GM12878 (cell line): ENCODE measurements around the gene SLC1A2. TPM values are rescaled to one million over a fixed set of nuclear protein-coding genes. Genes with fewer than 3 reads are reported as not detected.

Experiments
- ATAC-seq: fragments of 200-7000 bp; cut with Tn5 transposase; 3 replicates; pipeline ENCODE4 v1.9.1; 2020; ENCODE audit warnings: mild to moderate bottlenecking, moderate library complexity
- BruUV-seq: library from RNA; stranded (reverse); fragments of 400-500 nt; replicated peaks from 2 replicates; lab custom pipeline; 2021; lab: Mats Ljungman, UMichigan
- CTCF ChIA-PET: fragments of 300-600 bp; sonication (Branson Sonifier 250); formaldehyde crosslinking; extraction: SDS; loops from one replicate; lab custom pipeline; 2021; ENCODE audit warnings: inconsistent platforms; lab: Yijun Ruan, JAX
- POLR2A ChIA-PET: fragments of 350-600 bp; formaldehyde crosslinking; extraction: SDS; loops from one replicate; lab custom pipeline; 2021; ENCODE audit warnings: inconsistent platforms; lab: Charles Lee
- RAD21 ChIA-PET: fragments of 300-600 bp; sonication (Branson Sonifier 250); formaldehyde crosslinking; loops from one replicate; lab custom pipeline; 2023; ENCODE audit warnings: antibody characterized with exemption; ENCODE audit not compliant: unreplicated experiment; lab: Charles Lee
- SMC1A ChIA-PET: fragments of 300-600 bp; sonication (Branson Sonifier 250); formaldehyde crosslinking; loops from one replicate; lab custom pipeline; 2023; ENCODE audit not compliant: unreplicated experiment, uncharacterized antibody; lab: Charles Lee
- DNase-seq: peaks from one replicate; pipeline ENCODE4 v3.0.0-alpha.2; 2011; ENCODE audit warnings: low read depth, low spot score
- FAIRE-seq: peaks from 3 replicates; lab custom pipeline; 2011; peaks lifted over from hg19 to GRCh38; lab: Jason Lieb, UNC
- H2AFZ ChIP-seq: 2 replicates; pipeline ENCODE4 v1.6.0; 2011; ENCODE audit warnings: low read depth, low read length, control low read depth; ENCODE audit not compliant: control insufficient read depth
- H3K27ac ChIP-seq: 2 replicates; pipeline ENCODE4 v1.5.1; 2011; ENCODE audit warnings: control low read depth; ENCODE audit not compliant: control insufficient read depth, insufficient read depth
- H3K27me3 ChIP-seq, 2 experiments: replicated peaks in 1 of 2; 2 replicates each; pipeline versions ENCODE4 v1.6.0 to v1.6.1; 2011; ENCODE audit warnings: low read length in 1 of 2; ENCODE audit not compliant: control insufficient read depth in 2 of 2, insufficient read depth in 2 of 2
- H3K36me3 ChIP-seq, 2 experiments: 2 replicates each; pipeline ENCODE4 v1.5.1; 2011; ENCODE audit warnings: low read length in 1 of 2; ENCODE audit not compliant: control insufficient read depth in 2 of 2, insufficient read depth in 2 of 2
- H3K4me1 ChIP-seq: 2 replicates; pipeline ENCODE4 v1.6.1; 2011; ENCODE audit warnings: mild to moderate bottlenecking, low read length, moderate library complexity, mixed read lengths; ENCODE audit not compliant: control insufficient read depth, insufficient read depth
- H3K4me2 ChIP-seq: 2 replicates; pipeline ENCODE4 v1.6.0; 2011; ENCODE audit warnings: control low read depth; ENCODE audit not compliant: control insufficient read depth, insufficient read depth
- H3K4me3 ChIP-seq: fragments of 200-600 bp; sonication (generic); 2 replicates; pipeline ENCODE4 v1.5.1; 2016
- H3K79me2 ChIP-seq: 2 replicates; pipeline ENCODE4 v1.6.0; 2011; ENCODE audit warnings: low read length; ENCODE audit not compliant: control insufficient read depth, insufficient read depth
- H3K9ac ChIP-seq: 2 replicates; pipeline ENCODE4 v1.8.0; 2011; ENCODE audit warnings: low read length, control low read depth, mixed read lengths; ENCODE audit not compliant: control insufficient read depth, insufficient read depth
- H3K9me3 ChIP-seq: replicated peaks from 3 replicates; pipeline ENCODE4 v1.5.1; 2011; ENCODE audit warnings: mild to moderate bottlenecking, low read length; ENCODE audit not compliant: control insufficient read depth, insufficient read depth
- H4K20me1 ChIP-seq: 2 replicates; pipeline ENCODE4 v1.6.0; 2011; ENCODE audit not compliant: control insufficient read depth, insufficient read depth
- ASH2L ChIP-seq: fragments of 300-600, 200-600 bp; sonication (generic); IDR thresholded peaks from 2 replicates; pipeline ENCODE4 v1.6.1; 2017; ENCODE audit warnings: low read depth, mild to moderate bottlenecking, borderline replicate concordance
- BHLHE40 ChIP-seq, 2 experiments: fragments of 450-650 bp in 1 of 2; IDR thresholded peaks; 2 replicates each; pipeline ENCODE4 v1.6.1; 2011 to 2017; ENCODE audit warnings: low read depth in 2 of 2, borderline replicate concordance in 1 of 2, improper control_type of control experiment in 1 of 2, low read length in 1 of 2, mild to moderate bottlenecking in 1 of 2
- DPF2 ChIP-seq: fragments of 450-650 bp; IDR thresholded peaks from 2 replicates; pipeline ENCODE4 v1.6.1; 2017; ENCODE audit warnings: mild to moderate bottlenecking
- POLR2A ChIP-seq: IDR thresholded peaks from 2 replicates; pipeline ENCODE4 v1.6.1; 2011; ENCODE audit warnings: low read depth, mild to moderate bottlenecking, low read length
- RFX5 ChIP-seq: IDR thresholded peaks from 2 replicates; pipeline ENCODE4 v1.6.1; 2011; ENCODE audit warnings: low read depth, low read length, improper control_type of control experiment
- RUNX3 ChIP-seq: IDR thresholded peaks from 2 replicates; pipeline ENCODE4 v1.6.1; 2012; ENCODE audit warnings: low read length, inconsistent platforms
- SMAD5 ChIP-seq: IDR thresholded peaks from 2 replicates; pipeline ENCODE4 v1.6.1; 2016; ENCODE audit warnings: antibody characterized with exemption, low read depth
- TAF1 ChIP-seq: IDR thresholded peaks from 2 replicates; pipeline ENCODE4 v1.6.1; 2011; ENCODE audit warnings: mild to moderate bottlenecking, low read depth, low read length, borderline replicate concordance
- TARDBP ChIP-seq: IDR thresholded peaks from 2 replicates; pipeline ENCODE4 v1.6.1; 2016; ENCODE audit warnings: borderline replicate concordance
- ZBTB33 ChIP-seq: fragments of 450-650 bp; IDR thresholded peaks from 2 replicates; pipeline ENCODE4 v1.6.1; 2017; ENCODE audit warnings: mild to moderate bottlenecking
- ZNF24 ChIP-seq: fragments of 450-650 bp; IDR thresholded peaks from 2 replicates; pipeline ENCODE4 v1.6.1; 2017; ENCODE audit warnings: antibody characterized with exemption, mild to moderate bottlenecking
- ZNF384 ChIP-seq: IDR thresholded peaks from 2 replicates; pipeline ENCODE4 v1.6.1; 2012; ENCODE audit warnings: low read depth, mild to moderate bottlenecking, low read length, improper control_type of control experiment, borderline replicate concordance
- WGBS: methylation state at CpG from one replicate; pipeline ENCODE4 v1.1.6; 2016; ENCODE audit warnings: low lambda C conversion rate; ENCODE audit not compliant: insufficient replicate concordance, insufficient coverage; ENCODE audit errors: missing lambda C conversion rate; 5-methylcytosine and 5-hydroxymethylcytosine counted together
- in situ Hi-C: fragments of 300-500 bp; cut with MboI; formaldehyde crosslinking; loops from 9 replicates; pipeline ENCODE4 v1.14.3; 2018; ENCODE audit warnings: mixed read lengths
- intact Hi-C: fragments of 100-400 bp; cut with micrococcal nuclease; formaldehyde crosslinking; loops from one replicate; pipeline ENCODE4 v1.14.2; 2022; ENCODE audit not compliant: unreplicated experiment
- polyA plus RNA-seq, 11 experiments: library from polyadenylated mRNA; depleted of rRNA in 4 of 11; unstranded in 6 of 11; stranded (reverse) in 5 of 11; fragments of >200 nt; fragmentation: Nextera tagmentation in 4 of 11; fragmentation: Illumina TruSeq in 1 of 11; extraction: Ambion mirVana in 4 of 11; extraction: Trizol in 1 of 11; gene quantifications; 1 replicate in 1 of 11; 2 replicates in 10 of 11; pipeline versions ENCODE4 v1.2.1 to v1.2.3, GENCODE V29; 2011 to 2016; ENCODE audit warnings: inconsistent platforms in 2 of 11, missing spikeins in 2 of 11, low read depth in 1 of 11
- total RNA-seq, 4 experiments: library from RNA; depleted of rRNA in 3 of 4; stranded (reverse); fragments of >200 nt in 3 of 4; fragmentation: Illumina TruSeq in 1 of 4; extraction: Trizol in 1 of 4; gene quantifications; 2 replicates each; pipeline versions ENCODE4 v1.2.1 to v1.2.3, GENCODE V29; 2013 to 2021
- TF ChIP-seq, protein P1 (sequence below): IDR thresholded peaks from 2 replicates; pipeline ENCODE4 v1.6.1; 2012; ENCODE audit warnings: low read depth, low read length, improper control_type of control experiment

SLC1A2 gene
- total and polyA plus RNA-seq, 10 of the 15 experiments (the other 5 are each of a cell fraction or from before 2014, with no cell fraction given): 0.01 to 0.84 (median 0.22) TPM; not detected in 1

DNA sequence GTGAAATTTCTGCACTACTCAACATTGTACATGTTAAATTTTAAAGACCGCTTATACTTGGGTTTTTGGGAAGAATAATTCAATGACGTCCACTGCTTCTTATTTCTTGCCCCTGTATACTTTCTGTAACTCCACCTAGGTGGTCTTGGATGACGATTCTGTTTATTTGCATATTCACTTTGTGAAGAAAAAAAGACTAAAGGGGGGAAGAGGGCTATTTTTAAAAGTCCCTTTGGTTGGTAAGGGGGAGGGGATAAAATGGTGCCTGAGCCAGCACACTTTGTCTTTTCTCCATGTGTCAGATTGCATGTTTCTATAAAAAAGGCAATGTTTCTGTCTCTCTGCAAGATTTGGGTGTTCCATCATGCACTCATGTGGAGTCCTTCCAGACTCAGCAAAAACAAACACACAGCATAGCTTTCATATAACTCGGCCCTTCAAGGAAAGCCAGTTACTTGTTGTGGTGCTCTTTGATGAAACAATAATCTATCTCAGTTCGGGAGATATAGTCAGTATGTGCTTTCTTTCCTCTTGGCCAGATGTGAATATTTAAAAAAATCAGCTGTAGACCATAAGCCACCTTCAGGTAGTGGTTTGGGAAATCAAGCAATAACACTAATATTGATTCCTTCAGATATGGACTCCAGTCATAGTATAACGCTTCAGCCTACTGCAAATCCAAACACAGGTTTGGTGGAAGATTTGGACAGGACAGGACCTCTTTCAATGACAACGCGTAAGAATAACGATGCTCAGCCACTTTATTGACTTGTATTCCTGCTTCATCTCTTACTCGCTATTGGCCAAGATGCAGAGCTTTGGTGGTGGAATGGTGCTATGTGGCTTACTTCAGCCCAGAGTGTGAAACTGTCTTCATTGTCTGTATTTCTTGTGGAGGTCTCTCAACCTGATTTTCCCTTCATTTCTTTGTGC is 211.6 kb downstream of the SLC1A2 start (continued):
- TF ChIP-seq ZBTB33: no peak
- no peak for TF ChIP-seq ASH2L
- TF ChIP-seq, protein P1, sequence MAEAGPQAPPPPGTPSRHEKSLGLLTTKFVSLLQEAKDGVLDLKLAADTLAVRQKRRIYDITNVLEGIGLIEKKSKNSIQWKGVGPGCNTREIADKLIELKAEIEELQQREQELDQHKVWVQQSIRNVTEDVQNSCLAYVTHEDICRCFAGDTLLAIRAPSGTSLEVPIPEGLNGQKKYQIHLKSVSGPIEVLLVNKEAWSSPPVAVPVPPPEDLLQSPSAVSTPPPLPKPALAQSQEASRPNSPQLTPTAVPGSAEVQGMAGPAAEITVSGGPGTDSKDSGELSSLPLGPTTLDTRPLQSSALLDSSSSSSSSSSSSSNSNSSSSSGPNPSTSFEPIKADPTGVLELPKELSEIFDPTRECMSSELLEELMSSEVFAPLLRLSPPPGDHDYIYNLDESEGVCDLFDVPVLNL: no peak
- TF ChIP-seq SMAD5: no peak
- TF ChIP-seq ZNF384: no peak
- no peak for TF ChIP-seq DPF2

DNA sequence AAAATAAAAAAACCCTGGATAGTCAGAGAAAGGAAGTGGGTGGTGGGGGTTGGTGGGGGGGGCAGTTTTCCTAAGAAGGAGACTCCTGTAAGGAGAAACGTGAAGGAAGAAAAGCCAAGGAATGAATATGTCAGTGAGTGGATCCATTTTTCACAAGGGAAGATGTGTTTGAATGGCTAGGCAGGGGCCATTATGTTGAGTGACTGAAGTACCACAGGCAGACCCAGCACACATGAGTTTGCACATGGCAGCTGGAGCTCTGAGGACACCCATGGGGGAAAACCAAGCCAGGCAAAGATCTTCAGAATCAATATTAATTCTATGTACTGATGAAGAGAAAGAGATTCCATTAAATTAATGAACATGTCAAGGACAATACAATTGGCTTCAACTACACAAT is 212.7 kb downstream of the SLC1A2 start:
- no peaks in the 10 kb centered on the region for H3K27me3 ChIP-seq
- H3K79me2 ChIP-seq: no peaks in the 10 kb centered on the region
- H3K4me3 ChIP-seq: no peak overlapping the region
- no peak for ATAC-seq
- RAD21 ChIA-PET: no interaction called here
- H2AFZ ChIP-seq: no peak overlapping the region
- no peak for FAIRE-seq
- WGBS: 100% methylated on average over 1 of the region's 1 CpG
- POLR2A ChIA-PET: no interaction called here
- SMC1A ChIA-PET: no interaction called here
- TF ChIP-seq POLR2A (no peak), DPF2 (no peak), TAF1 (no peak), ZNF24 (no peak), BHLHE40 (IDR thresholded peaks at IDR 0.05; ENCODE audit: borderline replicate concordance in 1 of 2, low read depth in 2 of 2, low read length in 1 of 2) (no peak), TARDBP (no peak), RFX5 (no peak), RUNX3 (no peak)
- no peak overlapping the region for H3K27ac ChIP-seq
- in situ Hi-C loops (no loop called here), intact Hi-C loops (no loop called here)
- BruUV-seq: no TSS peak
- H3K4me1 ChIP-seq: no peaks in the 10 kb centered on the region
- CTCF ChIA-PET: no interaction called here
- no peak for DNase-seq
- peaks cover 2 to 10% of the 10 kb centered on the region in 2 experiments; a peak in 3 of 4 replicates for H3K36me3 ChIP-seq
- H4K20me1 ChIP-seq: no peaks in the 10 kb centered on the region
- H3K4me2 ChIP-seq: no peak overlapping the region
- peaks cover 3% of the 10 kb centered on the region; the same call in 1 of the 3 replicates for H3K9me3 ChIP-seq
- no peak overlapping the region for H3K9ac ChIP-seq
